ENCODE measurements around the gene THOP1.

DNA sequence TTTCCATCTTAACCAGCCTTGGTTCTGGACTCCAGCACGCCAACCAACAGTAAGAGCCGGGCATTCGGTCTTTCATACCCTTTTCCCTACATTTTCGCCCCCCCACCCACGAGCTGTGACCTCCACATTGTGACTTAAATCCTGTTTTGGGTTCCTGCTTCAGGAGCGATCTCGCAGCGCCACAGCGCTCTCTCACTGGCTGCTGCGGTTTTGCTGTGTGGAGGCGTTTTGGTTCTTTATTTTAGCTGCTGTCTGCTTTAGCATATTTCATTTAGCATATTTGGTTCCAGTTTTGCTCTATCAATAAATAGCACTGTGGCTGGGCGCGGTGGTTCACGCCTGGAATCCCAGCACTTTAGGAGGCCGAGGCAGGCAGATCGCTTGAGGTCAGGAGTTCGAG, 25.9 kb upstream of the THOP1 start:
- TF ChIP-seq POLR2A (IDR thresholded peaks at IDR 0.05) (no peak), CTCF (IDR thresholded peaks at IDR 0.05) (no peak)

Measured in thyroid gland (tissue), 4 donors.